Right ventricle myocardium superior (tissue), 1 donor: ENCODE measurements around the gene HEMK1. TPM values are rescaled to one million over a fixed set of nuclear protein-coding genes. Genes with fewer than 3 reads are reported as not detected.

ENCODE experiments used
- ATAC-seq: fragments of 200-7000 bp; cut with Tn5 transposase; one replicate; pipeline ENCODE4 v1.9.1; 2020; ENCODE audit warnings: mild to moderate bottlenecking; ENCODE audit not compliant: poor library complexity
- DNase-seq: peaks from one replicate; pipeline ENCODE4 v3.0.0-alpha.2; 2020
- intact Hi-C: fragments of 100-400 bp; cut with DNase I; formaldehyde crosslinking; loops from one replicate; pipeline ENCODE4 v1.11.2; 2022
- total RNA-seq: library from RNA; stranded (reverse); fragmentation: NEBNext Ultra II Directional; extraction: Animal tissue kit (Norgen Biotek cat#: 25700); gene quantifications from one replicate; pipeline ENCODE4 v1.2.1, GENCODE V29; 2021
- donor health status: DM: no; HTN: yes; CAD: no; lungs with severe emphysema.

Gene HEMK1
- total RNA-seq, 1 donor from 2014 or later: 19.5 TPM

DNA sequence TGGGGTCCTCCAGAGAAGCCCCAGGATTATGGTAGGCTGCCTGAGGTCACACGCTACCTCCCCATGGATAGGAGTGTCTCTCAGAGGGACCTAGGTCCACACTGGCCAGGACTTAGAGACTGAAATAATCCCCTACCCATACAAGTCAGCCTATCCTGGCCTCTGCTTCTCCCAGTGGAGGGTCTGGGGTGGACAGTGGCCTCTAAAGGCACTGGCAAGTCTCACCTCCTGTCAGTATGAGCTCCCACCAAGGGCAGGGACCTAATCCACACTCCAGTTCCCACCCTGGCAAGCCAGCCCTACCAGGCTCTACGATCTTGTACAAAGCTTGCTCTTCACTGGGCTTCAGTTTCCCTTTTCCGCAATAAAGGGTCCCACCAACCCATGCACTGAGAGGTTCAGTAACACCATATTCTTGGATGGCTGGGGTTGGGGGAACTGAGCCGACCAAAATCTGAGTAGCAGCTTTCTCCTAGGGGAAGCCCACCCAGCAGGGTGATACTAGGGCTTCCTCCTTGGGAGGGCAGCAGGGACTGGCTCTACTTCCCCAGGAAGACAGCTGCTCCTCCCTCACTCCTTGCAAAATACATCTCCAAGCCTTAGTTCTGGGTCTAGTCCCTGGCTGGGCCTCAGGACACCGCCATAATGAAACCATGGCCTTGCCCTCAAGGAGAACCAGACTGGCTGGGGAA, 39.9 kb downstream of the HEMK1 start:
- no peak for ATAC-seq
- DNase-seq: no peak
- intact Hi-C loops: no loop called here

DNA sequence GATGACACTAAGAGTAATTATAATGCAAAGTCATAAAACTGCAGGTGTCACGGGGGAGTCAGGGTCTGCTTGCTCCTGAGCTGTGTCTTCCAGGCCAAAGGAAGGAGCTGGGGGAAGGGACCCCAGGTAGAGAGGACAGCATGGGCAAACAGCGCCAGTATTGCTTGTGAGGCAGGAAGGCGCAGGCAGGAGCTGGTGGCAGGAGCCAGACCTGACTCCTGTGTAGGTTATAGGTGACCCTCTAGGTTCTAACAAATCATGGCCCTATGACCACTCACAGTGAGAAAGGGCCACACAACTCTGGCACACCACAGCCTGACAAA, 40.4 kb downstream of the HEMK1 start:
- no peak for ATAC-seq
- intact Hi-C loops: no loop called here
- no peak for DNase-seq

DNA sequence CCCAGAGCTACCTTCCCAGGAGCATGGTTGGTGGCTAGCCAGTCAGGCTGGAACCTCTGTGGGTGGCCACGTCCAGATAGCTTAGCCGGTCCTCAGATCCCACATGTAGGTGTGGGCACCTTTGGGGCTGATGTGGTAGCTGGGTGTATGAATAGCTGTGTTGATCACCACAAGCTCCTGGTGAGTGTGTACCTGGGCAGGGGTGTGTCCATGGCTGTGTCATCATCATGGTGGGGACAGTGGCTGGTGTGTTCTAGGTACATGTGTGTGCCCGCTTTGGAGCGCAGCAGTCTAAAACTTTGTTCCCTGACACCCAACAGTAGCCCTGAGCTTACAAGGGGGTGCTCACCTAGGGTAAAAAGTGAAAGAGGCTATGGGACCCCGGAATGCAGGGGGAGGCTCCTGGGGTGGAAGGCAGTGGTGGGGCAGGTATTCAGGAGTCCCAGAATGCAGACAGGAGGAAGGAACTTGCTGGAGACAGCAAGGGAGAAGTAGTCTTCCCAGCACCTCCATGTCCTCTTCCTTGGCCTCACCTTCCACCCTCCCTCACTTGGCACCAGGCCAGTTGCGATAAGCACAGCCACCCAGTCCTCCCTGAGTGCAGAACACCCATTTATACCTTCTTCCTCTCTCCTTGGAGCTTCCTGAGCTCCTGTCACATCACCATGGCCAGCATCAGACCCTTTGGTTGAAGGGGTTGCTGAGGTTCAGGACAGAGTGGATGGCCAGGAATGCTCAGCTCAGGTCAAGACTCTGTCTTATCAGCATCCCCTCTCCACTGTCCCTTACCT, 41.1 kb downstream of the HEMK1 start:
- ATAC-seq (no peak), DNase-seq (no peak)
- intact Hi-C loops: no loop called here

DNA sequence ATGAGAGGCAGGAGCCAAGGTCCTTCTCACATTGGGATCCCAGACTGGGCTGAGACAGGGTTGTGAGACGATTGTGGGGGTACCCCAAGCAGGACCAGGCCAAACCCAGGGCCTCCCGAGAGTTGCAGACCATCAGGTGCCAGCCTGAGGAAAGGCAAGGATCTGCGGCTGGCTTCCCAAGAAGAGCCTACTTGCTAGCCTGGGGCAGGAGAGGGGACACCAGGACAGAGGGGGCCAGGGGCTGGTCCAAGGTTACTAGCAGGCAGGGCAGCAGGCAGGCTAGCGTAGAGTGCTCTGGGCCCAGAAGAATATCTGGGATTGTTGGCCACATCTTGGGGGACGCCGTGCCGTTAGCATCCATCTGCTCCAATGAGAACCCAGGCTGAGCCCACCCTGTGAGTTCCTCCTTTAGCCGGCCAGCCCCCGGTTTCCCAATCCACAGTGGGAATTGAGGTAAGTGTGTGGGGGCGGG, 41.7 kb downstream of the HEMK1 start:
- intact Hi-C loops: no loop called here
- ATAC-seq (no peak), DNase-seq (no peak)

DNA sequence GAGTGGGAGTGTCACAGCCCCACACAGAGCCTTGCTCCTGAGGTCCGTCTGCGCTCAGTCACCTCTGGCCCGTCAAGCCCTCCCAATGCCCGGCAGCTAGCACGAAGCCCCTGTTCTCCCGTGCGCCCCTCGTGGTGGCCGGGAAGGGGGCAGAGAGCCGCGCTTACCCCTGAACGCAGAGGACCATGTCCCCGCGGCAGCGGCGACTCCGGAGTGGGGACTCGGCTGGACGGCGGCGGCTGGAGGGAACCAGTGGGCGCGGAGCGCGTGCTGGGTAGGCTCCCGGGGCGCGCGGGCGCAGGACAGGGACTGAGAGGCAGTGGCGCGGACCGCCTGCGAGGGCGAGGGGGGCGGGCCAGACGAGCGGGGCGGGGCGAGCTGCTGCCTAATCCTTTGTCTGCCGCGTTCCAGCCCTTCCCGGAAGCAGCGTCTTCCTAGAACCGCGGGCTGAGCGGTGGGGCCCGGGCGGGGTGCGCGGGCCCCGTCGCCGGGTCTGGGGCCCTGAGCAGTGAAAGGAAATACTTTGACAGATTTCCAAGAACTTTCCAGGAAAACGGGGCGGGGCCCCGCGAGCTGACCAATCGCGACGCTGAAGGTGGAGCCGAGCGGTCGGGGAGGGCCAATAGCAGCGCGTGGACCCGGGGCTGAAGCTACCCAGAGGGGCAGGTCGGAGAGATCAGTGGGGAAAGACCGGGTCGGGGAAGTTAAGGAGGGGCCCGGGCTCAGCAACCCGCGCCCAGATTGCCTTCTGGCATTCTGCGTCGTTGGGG, 42.3 kb downstream of the HEMK1 start, which contains the start of gene CISH:
TSS of gene CISH (minus strand) at position 311 of the 770 bp plus-strand sequence. CDS start at position 187, 124 bp downstream.
- peak; percentile 82 for ATAC-seq
- DNase-seq: peak; percentile 97
- intact Hi-C loops: no loop called here

DNA sequence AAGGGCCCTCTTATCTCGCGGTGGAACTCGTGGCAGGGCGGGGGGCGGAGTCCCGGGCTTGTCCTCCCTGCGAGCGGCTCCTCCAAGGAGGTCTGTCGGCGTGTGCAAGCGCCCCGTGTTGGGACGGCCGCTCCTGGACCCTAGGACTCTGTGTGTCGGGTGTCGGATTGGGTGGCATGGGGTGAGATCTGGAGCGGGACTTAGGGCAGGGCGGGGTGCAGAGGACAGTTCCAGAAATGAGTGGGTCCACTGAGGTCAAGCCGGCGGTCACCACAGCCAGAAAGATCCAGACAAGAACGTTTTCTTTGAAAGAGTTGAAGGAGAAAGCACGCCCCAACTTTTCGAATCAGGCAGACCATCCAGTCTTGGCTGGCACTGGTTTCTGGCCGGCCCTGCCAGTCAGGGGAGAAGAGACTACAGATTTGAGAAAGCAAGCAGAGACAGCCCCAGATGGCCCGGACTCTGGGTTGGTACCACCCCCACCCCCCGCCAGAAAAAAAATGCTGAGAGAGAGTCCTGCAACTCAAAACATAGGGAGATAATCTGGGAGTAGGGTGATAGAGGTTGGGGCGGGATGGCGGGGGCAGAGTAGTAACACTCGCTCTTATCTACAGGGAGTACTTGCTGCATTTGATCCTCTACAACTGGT, 43.0 kb downstream of the HEMK1 start:
- intact Hi-C loops: no loop called here
- ATAC-seq (no peak), DNase-seq (no peak)

DNA sequence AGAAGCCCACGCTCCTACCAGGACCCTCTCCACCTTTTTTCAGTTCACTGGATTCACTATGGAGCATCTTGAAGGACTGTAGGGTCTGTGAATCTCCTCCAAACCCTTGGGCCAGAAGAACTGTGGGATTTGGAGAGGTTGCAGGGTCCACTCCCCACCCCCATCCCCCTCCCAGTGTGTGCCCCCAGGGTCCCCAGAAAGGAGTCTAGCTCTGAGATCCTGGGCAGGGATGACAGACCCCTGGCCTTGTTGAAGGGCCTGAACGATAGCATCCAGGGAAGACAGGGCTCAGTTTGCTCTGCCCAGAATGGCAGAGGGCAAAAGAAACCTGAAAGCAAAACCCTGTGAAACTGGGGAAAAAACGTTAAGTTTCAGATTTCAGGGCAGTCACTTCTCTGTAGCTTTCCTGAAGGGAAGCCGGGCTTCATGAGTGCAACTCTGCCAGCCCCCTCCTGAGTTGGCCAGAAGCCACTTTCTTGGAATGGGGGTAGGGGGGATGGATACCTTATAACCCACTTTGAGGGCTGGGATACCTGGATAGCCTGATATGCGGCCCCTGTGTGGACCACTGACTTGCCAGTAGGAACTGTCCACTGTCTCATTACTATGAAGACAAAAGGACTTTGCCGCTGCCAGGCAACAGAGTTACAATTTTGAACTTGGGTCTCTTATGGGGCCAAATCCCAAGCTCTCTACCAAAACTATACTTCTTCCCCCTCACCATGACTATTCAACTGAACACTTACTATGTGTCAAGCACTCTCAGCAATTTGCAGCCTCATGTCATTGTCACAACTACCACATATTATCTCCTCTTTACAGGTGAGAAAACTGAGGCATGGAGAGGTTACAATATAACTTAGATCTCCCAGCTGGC, 43.9 kb downstream of the HEMK1 start:
- intact Hi-C loops: loop anchor here (1.0 kb wide), 1 partner anchor 43 kb away; no protein-coding TSS in a partner anchor
- DNase-seq (no peak), ATAC-seq (no peak)

DNA sequence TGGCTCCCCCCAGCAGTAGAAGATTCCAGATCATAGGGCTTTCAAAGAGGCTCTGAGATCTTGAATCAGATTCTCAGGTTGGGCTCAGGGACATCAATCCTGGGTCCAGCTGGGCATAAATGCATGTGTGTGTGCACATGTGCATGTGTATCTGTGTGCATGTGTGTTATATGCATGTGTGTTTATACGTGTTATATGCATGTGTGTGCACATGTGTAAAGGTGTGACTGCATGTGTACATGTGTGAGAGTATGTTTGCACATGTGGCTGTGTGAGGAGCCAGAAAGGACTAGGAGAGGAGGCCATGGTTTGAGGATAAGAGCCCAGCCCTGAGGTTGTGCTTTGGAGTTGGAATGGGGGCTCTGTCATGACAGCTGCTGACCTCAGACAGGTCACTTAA, 45.9 kb downstream of the HEMK1 start:
- ATAC-seq: no peak
- intact Hi-C loops: loop anchor here (5.0 kb wide), 2 partner anchors 757 to 772 kb away; partner anchors contain the start of gene MANF
- no peak for DNase-seq

DNA sequence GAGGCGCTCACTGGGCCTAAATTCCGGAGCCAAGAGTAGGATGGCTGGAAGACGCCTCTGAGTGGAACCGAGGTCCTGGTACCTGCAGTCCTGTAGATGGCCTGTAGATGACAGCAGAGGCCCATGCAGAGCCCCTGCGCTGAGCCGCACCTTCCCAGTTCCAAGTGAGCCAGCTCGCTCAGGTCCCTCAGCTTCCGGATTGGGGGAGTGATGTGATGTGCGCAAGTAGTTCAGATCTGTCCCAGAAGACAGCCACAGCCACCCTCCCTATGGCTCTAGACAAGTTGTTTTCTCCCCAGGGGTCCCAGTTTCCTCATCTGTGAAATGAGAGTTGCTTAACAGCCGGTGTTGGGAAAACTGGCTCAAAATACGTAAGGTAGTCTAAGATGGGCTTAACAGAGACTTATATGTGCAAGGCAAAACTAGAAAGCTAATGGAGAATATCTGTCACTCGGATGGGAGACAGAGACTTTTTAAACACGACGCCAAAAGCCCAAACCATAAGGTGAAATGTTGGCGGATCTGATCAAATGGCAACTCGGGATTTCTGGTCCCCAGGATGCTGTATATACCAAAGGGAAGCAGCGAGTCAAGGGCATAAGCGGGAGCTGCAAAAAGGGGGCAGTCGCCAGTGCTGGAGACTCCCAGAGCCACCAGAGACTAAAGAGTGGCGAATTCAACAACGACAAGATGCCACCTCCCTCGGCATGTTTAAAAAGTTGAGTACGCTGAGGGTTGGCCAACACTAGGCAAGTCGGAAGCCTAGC, 46.9 kb downstream of the HEMK1 start:
- peak; percentile 47 for ATAC-seq
- DNase-seq: peak; percentile 88
- intact Hi-C loops: loop anchor here (2.0 to 5.0 kb wide), 3 partner anchors 37 to 771 kb away; partner anchors contain the start of gene MANF

DNA sequence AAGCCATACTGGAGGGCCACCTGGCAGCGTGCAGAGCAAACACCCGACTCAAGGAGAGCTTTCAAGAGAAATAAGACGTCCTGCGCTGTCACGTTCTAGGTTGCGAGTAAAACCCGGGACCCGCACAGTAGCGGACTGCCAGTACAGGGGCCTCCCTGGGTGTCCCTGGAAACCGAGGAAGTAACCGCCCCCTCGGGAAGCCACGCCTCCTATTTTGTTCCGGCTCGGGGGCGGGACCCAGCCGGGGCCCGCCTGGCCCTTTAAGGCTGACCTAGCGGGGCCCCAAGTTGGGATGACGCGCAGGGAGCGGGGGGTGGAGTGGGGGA, 47.4 kb downstream of the HEMK1 start:
- peak; percentile 70 for ATAC-seq
- DNase-seq: peak; percentile 96
- intact Hi-C loops: loop anchor here (2.0 to 5.0 kb wide), 3 partner anchors 36 to 771 kb away; partner anchors contain the start of gene MANF

DNA sequence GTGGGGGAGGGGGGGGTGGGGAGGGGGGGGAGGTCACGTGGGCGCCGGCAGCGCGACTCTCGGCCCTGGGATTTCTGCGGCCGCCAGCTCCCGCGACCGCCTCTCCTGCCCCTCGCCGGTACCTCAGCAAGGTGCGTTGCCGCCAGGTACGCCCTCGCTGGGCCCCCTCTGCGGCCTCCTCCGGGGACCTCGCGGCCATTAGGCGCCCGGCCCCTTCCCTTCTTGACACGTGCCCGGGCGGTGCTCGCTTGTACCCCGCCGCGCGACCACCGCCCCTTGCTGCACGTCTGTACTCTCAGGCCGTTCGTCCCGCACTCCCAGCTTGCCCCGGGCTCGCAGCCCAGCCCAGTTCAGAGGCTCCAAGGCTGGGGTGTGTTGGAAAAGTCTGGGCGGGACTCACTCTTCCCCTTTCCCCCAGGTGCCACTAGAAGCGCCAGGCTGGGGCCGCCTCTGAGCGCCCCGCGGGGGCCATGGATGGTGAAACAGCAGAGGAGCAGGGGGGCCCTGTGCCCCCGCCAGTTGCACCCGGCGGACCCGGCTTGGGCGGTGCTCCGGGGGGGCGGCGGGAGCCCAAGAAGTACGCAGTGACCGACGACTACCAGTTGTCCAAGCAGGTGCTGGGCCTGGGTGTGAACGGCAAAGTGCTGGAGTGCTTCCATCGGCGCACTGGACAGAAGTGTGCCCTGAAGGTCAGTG, 47.9 kb downstream of the HEMK1 start, which contains the start of gene MAPKAPK3:
TSS of gene MAPKAPK3 (plus strand) at position 56 of the 696 bp plus-strand sequence. CDS start at position 471, 415 bp downstream.
- ATAC-seq (peak; percentile 21), DNase-seq (peak; percentile 76)
- intact Hi-C loops: loop anchor here (2.0 to 5.0 kb wide), 3 partner anchors 36 to 770 kb away; partner anchors contain the start of gene MANF

DNA sequence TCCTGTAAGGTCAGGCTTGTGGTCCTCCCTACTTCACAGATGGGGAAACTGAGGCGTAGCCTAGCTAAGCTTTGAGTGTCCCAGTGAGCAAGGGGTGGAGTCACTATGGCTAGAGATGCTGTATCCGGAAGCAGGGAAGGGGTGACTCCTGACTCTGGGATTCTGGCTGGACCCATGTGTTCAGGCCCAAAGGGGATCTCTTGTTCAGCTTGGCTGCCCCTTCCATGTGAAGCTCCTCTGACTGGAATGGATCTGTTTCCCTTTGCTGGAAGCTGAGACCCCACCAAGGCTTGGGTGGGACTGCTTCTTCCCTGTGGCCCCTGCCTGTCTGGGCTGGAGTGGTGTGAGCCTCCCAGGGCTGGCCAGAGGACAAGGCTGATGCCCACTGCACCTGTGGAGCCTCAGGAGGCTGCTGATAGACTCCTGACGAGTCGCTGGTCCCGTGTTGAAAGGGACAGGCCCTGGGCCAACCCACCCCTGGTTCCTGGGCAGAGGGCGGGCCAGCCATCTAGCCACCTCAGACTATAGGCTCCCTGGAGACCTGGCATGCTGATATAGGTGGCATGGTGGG, 48.7 kb downstream of the HEMK1 start:
- ATAC-seq (peak; percentile 36), DNase-seq (peak; percentile 82)

DNA sequence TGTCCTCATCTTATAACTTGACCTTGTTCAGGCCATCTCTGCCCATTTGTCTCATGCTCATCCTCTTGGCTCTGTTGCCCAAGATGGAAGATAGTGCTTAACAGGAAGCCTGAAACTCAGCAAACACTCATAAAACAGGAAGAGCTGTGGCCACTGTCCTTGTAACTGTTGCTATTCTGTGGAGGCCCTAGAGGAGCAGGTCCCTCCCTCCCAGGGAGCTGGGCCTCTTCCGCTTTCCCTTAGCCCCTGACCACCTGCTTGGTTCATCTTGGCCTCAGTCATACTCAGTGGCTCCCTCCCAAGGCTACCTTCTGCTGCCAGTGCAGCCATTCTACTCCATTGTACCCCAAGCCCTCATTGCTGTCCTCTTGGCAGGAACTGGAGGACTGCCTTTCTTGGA, 51.1 kb downstream of the HEMK1 start:
- DNase-seq: no peak
- ATAC-seq: no peak
- intact Hi-C loops: no loop called here

More for the DNA sequence above, 48.7 kb downstream of the HEMK1 start:
- intact Hi-C loops: loop anchor here (2.0 to 5.0 kb wide), 3 partner anchors 35 to 769 kb away; partner anchors contain the start of gene MANF

DNA sequence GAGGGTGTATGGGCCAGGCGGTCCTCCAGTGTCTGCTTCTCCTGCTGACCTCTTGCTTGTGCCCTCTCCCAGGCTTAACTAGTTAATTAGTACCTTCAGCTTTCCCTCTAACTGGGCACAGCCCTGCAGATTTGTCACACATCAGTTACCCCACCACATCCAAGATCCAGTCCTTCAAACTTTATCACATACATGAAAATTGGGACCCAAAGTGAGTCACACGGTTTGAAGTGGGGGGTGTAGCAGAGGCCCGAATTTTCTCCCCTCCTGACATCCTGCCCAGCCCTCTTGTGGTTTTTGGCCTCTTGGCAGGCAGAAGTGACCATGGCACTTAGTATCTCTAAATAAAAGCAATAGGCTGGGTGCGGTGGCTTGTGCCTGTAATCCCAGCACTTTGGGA, 51.5 kb downstream of the HEMK1 start:
- no peak for DNase-seq
- ATAC-seq: no peak
- intact Hi-C loops: no loop called here

DNA sequence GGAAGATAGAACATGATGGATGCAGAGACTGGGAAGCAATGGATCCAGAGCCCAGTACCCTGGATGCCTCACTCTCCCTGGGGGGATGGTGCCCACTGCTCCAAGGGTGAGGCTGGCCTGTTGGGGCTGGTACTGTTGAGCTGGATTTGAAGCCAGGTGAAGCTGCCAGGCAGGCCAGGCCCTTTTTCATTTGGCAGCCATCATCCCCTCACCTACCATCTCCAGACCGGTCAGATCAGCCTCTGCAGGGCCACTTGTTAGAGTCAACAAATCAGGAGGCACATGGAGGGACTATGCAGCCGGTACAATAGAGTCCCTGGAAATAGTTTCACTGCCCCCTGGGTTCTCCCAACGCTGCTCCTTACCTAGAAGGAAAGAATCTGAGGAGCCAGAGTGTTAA, 53.6 kb downstream of the HEMK1 start:
- no peak for DNase-seq
- intact Hi-C loops: no loop called here
- no peak for ATAC-seq
